Stimulated activated naive B cell treated with anti-CD40 and anti-IgM and Interleukin-4, amounts not matched to agents 10 μg/mL and 1 μg/mL and 100 μg/mL, for 72 hours (primary cell): ENCODE results near the gene FRMD4A.
A peak's percentile ranks its signal among the peaks of the same experiment; 100 is the strongest.

Experiments used
- ATAC-seq, 2 donors: fragments of 150-1000 bp; cut with Tn5 transposase; replicated peaks; 2 replicates each; pipeline ENCODE4 v1.10.0; 2021; ENCODE audit warnings: moderate library complexity in 1 of 2
- DNase-seq: peaks from one replicate; pipeline ENCODE4 v3.0.0; 2021
- H3K27ac Mint-ChIP-seq: one replicate; pipeline ENCODE4 v1.8.0; 2022; ENCODE audit warnings: mild to moderate bottlenecking, mixed read lengths
- H3K27me3 Mint-ChIP-seq, 2 donors: one replicate each; pipeline ENCODE4 v1.8.0; 2022; ENCODE audit warnings: mixed read lengths in 2 of 2
- H3K36me3 Mint-ChIP-seq, 2 donors: one replicate each; pipeline ENCODE4 v1.8.0; 2022; ENCODE audit warnings: mixed read lengths in 2 of 2, mild to moderate bottlenecking in 1 of 2
- H3K4me1 Mint-ChIP-seq, 2 donors: one replicate each; pipeline ENCODE4 v1.8.0; 2022; ENCODE audit warnings: mixed read lengths in 2 of 2, mild to moderate bottlenecking in 1 of 2
- H3K4me3 Mint-ChIP-seq, 2 donors: one replicate each; pipeline ENCODE4 v1.8.0; 2022; ENCODE audit warnings: mild to moderate bottlenecking in 2 of 2, mixed read lengths in 2 of 2, moderate library complexity in 1 of 2
- H3K9me3 Mint-ChIP-seq, 2 donors: one replicate each; pipeline ENCODE4 v1.8.0; 2022; ENCODE audit warnings: mixed read lengths in 2 of 2, mild to moderate bottlenecking in 1 of 2

Gene FRMD4A

DNA sequence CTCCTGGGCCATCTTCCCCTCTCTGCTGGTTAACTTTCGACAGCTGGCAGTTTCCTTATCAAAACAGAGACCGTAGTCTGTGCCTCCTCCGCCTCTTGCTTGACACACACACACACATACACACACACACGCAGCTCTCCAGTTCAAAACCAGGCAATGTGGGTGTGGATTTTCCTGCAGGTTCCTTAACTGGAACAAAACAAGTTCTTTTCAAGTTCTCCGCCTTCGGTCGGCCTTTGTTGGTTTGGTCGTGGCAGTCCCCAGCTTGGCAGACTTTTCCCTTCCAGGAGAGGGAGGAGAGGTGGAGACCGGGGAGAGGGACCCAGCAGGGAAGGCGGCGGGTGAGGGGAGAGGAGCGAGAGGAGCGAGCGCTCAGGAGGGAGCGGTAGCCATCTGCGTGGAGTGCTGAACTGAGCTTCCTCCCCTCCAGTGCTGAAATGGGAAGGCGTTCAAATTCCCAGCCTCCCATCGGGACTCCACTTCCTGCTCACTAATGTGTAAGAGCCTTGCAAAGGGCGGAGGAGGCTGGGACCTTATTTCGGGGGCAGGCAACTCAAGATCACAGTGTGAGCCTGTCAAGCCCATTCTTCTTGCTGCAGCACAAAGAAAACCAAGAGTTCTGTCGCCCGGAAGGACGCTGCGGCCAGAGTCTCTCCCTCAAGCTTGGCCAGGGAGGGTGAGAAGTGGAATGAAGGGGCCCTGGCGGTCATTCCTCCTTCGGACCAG, 623.4 kb downstream of the FRMD4A start:
- ATAC-seq (peak; percentile 60 to 68), DNase-seq (no peak)
- Mint-ChIP-seq H3K9me3 (no peaks in the 10 kb centered on the region), H3K4me3 (peak overlapping the region; percentile 71 to 80), H3K27me3 (peaks cover 41 to 46% of the 10 kb centered on the region in 2 donors), H3K27ac (peak overlapping the region; percentile 2), H3K36me3 (no peaks in the 10 kb centered on the region), H3K4me1 (peaks cover 18 to 45% of the 10 kb centered on the region in 2 donors)

DNA sequence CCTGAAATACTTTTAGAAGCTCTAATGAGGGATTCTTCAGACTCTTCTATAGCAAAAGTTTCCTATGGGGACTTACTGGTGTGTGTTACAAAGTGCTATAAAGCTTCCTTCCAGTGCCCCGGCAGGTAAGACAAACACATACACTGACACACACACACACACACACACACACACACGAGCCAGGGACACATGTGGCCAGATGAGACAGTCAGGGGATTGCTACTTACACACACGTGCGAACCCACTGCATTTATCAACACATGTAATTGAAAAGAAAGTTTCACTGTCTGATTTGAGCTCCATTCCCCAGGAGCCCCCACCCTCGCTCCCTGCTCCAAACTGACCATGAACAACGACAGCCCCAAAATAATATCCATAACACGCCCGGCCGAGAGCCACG, 624.1 kb downstream of the FRMD4A start:
- peak overlapping the region; percentile 71 to 80 for H3K4me3 Mint-ChIP-seq
- ATAC-seq (no peak), DNase-seq (no peak)
- peaks cover 41 to 46% of the 10 kb centered on the region in 2 donors for H3K27me3 Mint-ChIP-seq
- H3K4me1 Mint-ChIP-seq = peaks cover 13 to 38% of the 10 kb centered on the region in 2 donors
- H3K27ac Mint-ChIP-seq = no peak overlapping the region
- no peaks in the 10 kb centered on the region for H3K9me3 Mint-ChIP-seq
- no peaks in the 10 kb centered on the region for H3K36me3 Mint-ChIP-seq

DNA sequence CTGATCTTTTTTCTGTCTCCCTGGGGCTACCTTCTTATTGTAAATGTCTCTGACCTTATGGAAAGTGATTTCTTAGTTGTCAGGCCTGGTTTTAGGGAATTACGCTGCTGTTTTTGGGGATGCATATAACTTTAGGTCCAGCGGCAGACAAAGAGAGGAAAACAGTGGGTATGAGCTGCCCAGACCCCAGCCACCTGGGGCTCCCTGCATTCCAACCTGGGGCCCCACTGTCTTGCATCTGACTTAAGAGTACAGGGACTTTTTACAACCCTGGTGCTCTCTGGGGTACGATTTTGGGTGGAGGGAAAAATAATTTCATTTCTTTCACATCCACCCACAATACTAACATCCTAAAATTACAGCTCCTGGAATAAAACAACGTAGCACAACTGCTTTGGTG, 624.5 kb downstream of the FRMD4A start:
- Mint-ChIP-seq H3K36me3 (no peaks in the 10 kb centered on the region), H3K4me3 (no peak overlapping the region), H3K9me3 (no peaks in the 10 kb centered on the region)

DNA sequence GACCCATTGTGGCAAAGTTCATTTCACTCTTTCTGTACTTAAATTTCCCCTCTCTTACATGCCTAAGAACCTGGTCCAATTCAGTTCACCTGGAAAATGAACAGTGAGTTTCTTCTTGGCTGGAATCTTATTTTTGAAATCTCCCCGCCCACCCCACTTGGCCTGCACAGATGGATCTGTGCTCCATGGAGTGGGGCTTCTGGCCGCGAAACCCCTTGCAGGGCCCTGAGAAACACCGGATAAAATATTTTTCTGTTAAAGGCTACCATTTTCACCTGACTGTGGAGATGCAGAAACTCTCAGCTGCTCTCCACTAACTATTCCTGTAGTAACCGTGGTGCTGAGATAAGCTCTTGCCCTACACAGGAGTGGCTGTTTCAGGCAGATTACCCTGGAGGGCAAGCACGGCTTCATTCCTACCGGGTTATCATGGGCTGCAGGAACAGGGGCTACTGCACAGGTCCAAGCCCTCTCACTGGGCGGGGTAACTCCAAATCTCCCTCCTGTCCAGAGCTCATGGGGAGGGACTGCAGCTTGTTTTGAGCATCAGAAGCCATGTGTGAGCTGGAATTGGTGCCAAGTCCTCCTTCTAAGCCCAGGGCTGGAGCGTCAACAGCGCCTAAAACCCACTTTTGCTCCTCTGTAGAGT, 625.1 kb downstream of the FRMD4A start:
- Mint-ChIP-seq H3K27me3 (peaks cover 41 to 50% of the 10 kb centered on the region in 2 donors), H3K36me3 (no peaks in the 10 kb centered on the region), H3K4me1 (peaks cover 13 to 30% of the 10 kb centered on the region in 2 donors), H3K9me3 (no peaks in the 10 kb centered on the region), H3K4me3 (no peak overlapping the region), H3K27ac (no peak overlapping the region)
- ATAC-seq (no peak), DNase-seq (no peak)

More for the DNA sequence above, 624.5 kb downstream of the FRMD4A start:
- ATAC-seq (no peak), DNase-seq (no peak)
- peaks cover 41 to 49% of the 10 kb centered on the region in 2 donors for H3K27me3 Mint-ChIP-seq
- H3K4me1 Mint-ChIP-seq = peaks cover 13 to 35% of the 10 kb centered on the region in 2 donors
- no peak overlapping the region for H3K27ac Mint-ChIP-seq

DNA sequence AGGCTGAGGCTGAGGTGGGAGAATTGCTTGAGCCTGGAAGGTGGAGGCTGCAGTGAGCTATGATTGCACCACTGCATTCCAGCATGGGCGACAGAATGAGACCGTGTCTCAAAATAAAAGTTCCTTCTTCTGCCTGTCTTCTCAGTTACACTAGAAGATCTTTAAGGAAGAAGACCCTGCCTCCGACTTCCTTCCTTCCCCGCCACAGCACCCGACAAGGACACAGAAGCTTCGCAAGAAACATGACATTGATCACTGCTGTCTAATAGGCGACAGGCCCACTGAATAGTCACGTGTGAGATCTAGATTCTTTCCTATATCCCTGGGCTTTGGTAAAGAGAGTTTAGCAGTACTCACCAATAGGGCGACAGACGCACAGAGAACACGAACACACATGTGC, 625.8 kb downstream of the FRMD4A start:
- Mint-ChIP-seq H3K9me3 (no peaks in the 10 kb centered on the region), H3K27ac (no peak overlapping the region), H3K27me3 (peaks cover 47 to 53% of the 10 kb centered on the region in 2 donors), H3K36me3 (no peaks in the 10 kb centered on the region), H3K4me1 (peaks cover 13 to 23% of the 10 kb centered on the region in 2 donors), H3K4me3 (no peak overlapping the region)
- ATAC-seq (no peak), DNase-seq (no peak)

DNA sequence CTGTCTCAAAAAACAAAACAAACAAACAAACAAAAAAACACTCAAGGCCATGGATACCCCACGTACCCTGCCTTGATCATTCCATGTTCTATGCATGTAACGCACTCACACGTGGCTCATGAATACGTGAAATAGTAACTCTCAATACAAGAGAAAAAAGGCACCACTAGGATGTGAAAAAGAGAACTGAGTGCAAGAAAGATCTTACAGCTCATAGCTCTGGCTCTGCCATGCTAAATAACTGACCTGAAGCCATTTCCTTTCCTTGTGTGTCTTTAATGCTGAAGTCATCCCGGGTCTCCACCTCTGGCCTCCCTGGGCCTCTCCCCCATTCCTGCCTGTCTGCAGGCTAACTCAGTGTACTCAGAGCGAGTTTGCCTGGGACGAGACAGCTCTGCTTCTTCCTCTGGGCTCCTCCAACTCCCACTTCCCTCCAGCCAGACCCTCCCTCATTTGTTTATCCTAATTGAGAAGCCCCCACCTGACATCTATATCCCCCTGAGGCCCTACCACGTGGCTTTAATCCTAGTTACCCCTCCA, 626.7 kb downstream of the FRMD4A start:
- no peak overlapping the region for H3K4me3 Mint-ChIP-seq
- peaks cover 13 to 21% of the 10 kb centered on the region in 2 donors for H3K4me1 Mint-ChIP-seq
- H3K36me3 Mint-ChIP-seq = no peaks in the 10 kb centered on the region
- H3K27me3 Mint-ChIP-seq = peaks cover 49 to 59% of the 10 kb centered on the region in 2 donors
- H3K9me3 Mint-ChIP-seq = no peaks in the 10 kb centered on the region
- ATAC-seq (peak; percentile 22 to 46), DNase-seq (no peak)
- no peak overlapping the region for H3K27ac Mint-ChIP-seq

DNA sequence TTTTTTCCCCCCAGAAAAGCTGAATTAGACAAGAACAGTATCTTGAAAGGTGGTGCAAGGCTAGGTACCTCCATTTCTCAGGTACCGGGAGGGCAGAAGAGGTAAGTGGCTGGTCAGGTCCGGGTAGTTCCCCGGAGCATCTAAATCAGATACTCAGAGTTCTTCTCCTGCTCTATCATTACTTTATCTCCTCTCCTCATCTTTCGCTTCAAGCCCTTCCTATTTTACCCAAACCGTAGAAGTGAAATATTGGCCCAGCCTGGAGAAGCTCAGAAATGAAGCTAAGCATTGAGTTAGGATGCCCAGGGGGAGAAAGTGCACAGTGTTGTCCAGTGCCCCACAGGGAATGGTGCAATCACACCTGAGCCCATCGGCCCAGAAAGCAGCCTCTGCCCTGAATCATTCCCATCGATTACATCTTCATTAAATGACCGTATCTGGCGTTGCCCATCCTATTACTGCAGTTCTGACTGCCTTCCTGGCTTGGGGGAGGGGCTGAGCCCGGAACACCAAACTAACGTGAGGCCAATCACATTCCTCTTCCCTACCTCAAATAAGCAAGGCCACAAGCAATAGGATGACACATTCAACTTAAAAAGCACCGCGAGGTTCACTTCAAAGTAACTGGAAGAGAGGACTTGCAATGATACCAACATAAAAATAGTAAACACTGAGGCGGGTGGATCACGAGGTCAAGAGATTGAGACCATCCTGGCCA, 627.5 kb downstream of the FRMD4A start:
- H3K27ac Mint-ChIP-seq = no peak overlapping the region
- H3K4me1 Mint-ChIP-seq = peaks cover 13 to 20% of the 10 kb centered on the region in 2 donors
- H3K9me3 Mint-ChIP-seq = no peaks in the 10 kb centered on the region
- H3K36me3 Mint-ChIP-seq = no peaks in the 10 kb centered on the region
- no peak for DNase-seq
- no peak for ATAC-seq
- peaks cover 47 to 58% of the 10 kb centered on the region in 2 donors for H3K27me3 Mint-ChIP-seq
- H3K4me3 Mint-ChIP-seq = no peak overlapping the region

DNA sequence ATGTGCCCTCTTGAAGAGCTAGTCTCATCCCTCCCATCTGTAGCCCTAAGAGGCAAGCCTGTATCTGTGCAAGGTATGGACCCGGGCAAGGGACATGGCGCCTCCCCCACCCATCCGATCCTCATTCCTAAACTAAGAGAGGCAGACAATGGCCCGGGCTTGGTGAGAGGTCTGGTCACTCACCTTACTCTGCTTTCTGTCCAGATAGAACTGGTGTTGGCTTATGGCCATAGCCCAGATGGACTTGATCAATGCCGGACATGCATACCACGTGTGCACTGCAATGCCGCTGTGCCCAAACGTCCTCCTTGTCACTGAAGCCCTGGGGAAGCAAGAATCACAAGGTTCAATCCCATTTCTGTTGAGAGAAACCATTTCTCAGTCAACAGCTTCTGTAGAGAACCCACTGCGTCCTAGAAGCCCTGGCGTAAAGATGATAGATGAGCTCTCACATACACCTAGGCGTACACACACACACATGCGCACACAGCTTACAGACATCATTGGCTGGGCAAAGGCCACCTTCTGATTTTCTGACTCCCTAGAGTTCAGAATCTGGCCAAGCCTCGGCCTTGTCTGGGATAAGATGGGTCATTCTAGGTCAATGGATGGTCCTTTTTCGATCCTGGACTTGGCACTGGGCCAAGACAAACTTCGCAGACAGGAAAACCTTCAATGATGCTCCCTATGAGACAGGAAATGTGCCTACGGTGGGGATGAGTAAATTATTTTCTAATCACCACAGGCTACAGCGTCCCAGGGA, 629.4 kb downstream of the FRMD4A start:
- no peak for ATAC-seq
- Mint-ChIP-seq H3K36me3 (no peaks in the 10 kb centered on the region), H3K4me3 (no peak overlapping the region), H3K4me1 (peaks cover under 1 to 4% of the 10 kb centered on the region in 2 donors), H3K27me3 (peaks cover 39 to 40% of the 10 kb centered on the region in 2 donors), H3K9me3 (no peaks in the 10 kb centered on the region), H3K27ac (no peak overlapping the region)
- no peak for DNase-seq

DNA sequence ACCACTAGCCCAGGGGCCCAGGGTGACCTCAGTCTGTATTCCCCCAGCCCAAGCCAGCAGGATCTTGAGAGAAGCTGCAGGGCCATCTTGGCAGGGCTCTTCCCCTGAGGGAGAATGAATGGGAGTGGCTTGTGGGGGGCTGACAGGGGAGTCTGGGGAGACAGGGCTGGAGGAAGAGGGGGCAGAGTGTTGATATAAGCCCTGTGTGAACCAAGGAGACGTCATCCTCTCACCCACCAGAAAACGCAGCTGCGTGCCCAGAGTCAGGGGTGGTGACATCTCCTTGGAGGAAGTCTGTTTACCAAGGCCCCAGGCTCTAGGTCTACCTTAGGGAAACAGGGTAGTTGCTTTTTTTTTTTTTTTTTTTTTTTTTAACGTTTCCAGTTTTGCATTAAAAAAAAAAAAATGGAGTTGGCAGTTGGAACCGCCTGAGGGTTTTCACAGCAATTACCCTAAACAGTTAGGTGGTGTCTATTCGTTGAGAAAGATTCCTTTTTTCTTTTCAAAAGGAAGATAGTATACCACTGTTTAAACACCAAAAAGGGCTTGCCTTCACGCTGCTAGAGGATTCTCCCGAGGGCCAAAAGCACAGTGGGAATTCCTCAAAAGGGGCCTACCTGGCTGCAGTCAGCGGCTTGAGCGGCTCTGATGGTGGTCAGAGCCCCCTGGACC, 630.1 kb downstream of the FRMD4A start:
- Mint-ChIP-seq H3K4me3 (no peak overlapping the region), H3K4me1 (peaks cover 0 to 4% of the 10 kb centered on the region in 2 donors), H3K27ac (no peak overlapping the region), H3K27me3 (peaks cover 32% of the 10 kb centered on the region in 2 donors), H3K9me3 (no peaks in the 10 kb centered on the region), H3K36me3 (no peaks in the 10 kb centered on the region)
- ATAC-seq = peak in 1 of 2 donors; percentile 31
- DNase-seq = no peak

DNA sequence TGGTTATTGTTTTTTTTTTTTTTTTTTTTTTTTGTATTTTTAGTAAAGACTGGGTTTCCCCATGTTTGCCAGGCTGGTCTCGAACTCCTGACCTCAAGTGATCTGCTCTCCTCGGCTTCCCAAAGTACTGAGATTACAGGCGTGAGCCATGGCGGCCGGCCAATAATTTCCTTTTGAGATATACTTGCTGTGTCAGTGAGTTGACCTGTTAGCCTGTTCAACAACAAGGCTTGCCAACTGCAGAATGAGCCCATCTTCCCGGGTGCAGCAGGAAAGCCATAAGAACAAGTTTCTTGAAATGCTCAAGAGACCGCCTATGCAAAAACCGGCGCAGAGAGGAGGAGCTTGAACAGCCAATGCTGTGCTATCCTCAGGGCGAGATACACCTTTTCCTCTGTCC, 631.5 kb downstream of the FRMD4A start:
- Mint-ChIP-seq H3K27me3 (peaks cover 19 to 21% of the 10 kb centered on the region in 2 donors), H3K27ac (no peak overlapping the region), H3K36me3 (no peaks in the 10 kb centered on the region), H3K4me1 (peaks cover 0 to 2% of the 10 kb centered on the region in 2 donors), H3K9me3 (no peaks in the 10 kb centered on the region), H3K4me3 (no peak overlapping the region)
- DNase-seq (no peak), ATAC-seq (no peak)

DNA sequence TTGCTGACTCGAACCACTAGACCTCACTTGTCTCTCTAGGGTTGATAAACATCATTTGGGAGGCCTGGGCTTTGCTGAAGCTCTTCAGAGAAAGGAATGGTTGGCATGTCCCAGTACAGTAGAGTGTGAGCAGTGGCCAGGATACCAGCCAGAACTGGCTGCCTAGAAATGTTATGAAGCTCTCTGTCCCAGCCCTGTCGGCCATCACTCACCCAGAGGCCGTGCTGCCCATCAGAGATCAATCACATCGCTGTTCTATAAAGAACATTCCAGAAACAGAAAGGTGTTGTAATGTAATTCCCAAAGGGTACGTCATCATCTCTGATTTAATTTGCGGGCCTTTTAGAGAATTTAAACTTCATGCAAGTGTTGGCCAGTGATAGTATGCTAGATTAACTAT, 632.5 kb downstream of the FRMD4A start:
- no peak overlapping the region for H3K27ac Mint-ChIP-seq
- no peaks in the 10 kb centered on the region for H3K9me3 Mint-ChIP-seq
- no peaks in the 10 kb centered on the region for H3K4me1 Mint-ChIP-seq
- H3K27me3 Mint-ChIP-seq = peaks cover 20 to 25% of the 10 kb centered on the region in 2 donors
- no peaks in the 10 kb centered on the region for H3K36me3 Mint-ChIP-seq
- ATAC-seq = no peak
- no peak for DNase-seq
- no peak overlapping the region for H3K4me3 Mint-ChIP-seq

DNA sequence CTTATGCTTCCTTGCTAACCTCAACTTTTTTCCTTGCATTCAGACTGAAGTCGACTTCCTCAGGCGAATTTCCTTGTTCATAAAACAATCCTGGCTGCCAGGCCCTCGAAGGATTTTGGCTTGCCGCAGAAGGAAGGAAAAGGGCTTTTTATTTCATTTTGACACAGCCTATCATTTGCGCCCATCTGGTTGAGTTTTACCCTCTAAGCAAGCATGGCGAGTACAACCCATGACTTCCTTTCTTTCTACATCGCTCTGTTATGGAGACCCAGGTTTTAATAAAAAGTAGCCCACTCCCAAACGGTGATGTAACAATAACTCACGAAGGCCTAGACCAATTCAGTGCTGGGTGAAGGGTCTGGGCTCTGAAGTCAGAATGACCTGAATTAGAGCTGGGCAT, 634.7 kb downstream of the FRMD4A start:
- Mint-ChIP-seq H3K4me1 (no peaks in the 10 kb centered on the region), H3K4me3 (no peak overlapping the region), H3K36me3 (no peaks in the 10 kb centered on the region), H3K27ac (no peak overlapping the region), H3K9me3 (no peaks in the 10 kb centered on the region), H3K27me3 (peaks cover 16 to 25% of the 10 kb centered on the region in 2 donors)
- ATAC-seq (no peak), DNase-seq (no peak)

DNA sequence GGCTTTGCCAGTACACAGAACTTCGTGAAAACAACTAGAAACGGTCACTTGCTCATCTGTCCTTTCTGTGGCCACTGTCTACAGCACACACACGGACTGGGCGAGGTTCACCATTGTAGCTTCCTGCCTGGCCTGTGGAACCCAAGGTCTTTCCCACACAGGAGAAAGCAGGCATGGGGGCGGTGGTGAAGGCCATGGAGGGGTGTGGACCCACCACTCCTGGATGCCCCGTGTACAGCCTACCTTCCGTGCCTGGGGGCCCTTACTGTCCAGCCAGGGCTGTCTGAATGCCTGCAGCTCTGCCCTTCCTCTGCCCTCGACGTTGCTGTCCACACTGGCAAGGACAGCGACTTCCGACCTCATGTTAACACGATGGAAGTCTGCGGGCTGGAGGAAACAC, 635.1 kb downstream of the FRMD4A start:
- Mint-ChIP-seq H3K27me3 (peaks cover 16 to 25% of the 10 kb centered on the region in 2 donors), H3K9me3 (no peaks in the 10 kb centered on the region), H3K4me3 (no peak overlapping the region), H3K36me3 (no peaks in the 10 kb centered on the region), H3K27ac (no peak overlapping the region), H3K4me1 (no peaks in the 10 kb centered on the region)
- no peak for ATAC-seq
- no peak for DNase-seq
